GM23248 (cell line): Measurements from ENCODE around the gene TVP23B.
"Not testable (repeated sequence)": the region's sequence is repeated elsewhere in the genome, so short reads cannot be mapped to it uniquely, and the experiment has no call there.

ENCODE experiments used
- EZH2 ChIP-seq: fragments of 200-600 bp; sonication (generic); IDR thresholded peaks from 2 replicates; pipeline ENCODE4 v1.6.1; 2018; ENCODE audit warnings: antibody characterized with exemption, mild to moderate bottlenecking; ENCODE audit not compliant: insufficient read depth, poor library complexity, severe bottlenecking
- EZH2phosphoT487 ChIP-seq: fragments of 200-600 bp; sonication (generic); IDR thresholded peaks from 2 replicates; pipeline ENCODE4 v1.6.1; 2018; ENCODE audit warnings: antibody characterized with exemption, moderate library complexity, mild to moderate bottlenecking, low read depth; ENCODE audit not compliant: insufficient read depth

GRCh38 chr17:18781805-18782204 is 822 bp downstream of the TVP23B start:
- TF ChIP-seq EZH2, EZH2phosphoT487: not testable (repeated sequence)
